HUES48 (cell line): ENCODE measurements around the gene SFT2D1.
A peak's percentile ranks its signal among the peaks of the same experiment; 100 is the strongest.
"Not testable (repeated sequence)": the region's sequence is repeated elsewhere in the genome, so short reads cannot be mapped to it uniquely, and the experiment has no call there.

Source experiments
- H3K27ac ChIP-seq: one replicate; pipeline ENCODE4 v1.7.0; 2013; ENCODE audit warnings: low read depth, low read length, inconsistent platforms
- H3K27me3 ChIP-seq: 2 replicates; pipeline ENCODE4 v1.6.1; 2013; ENCODE audit warnings: mild to moderate bottlenecking, low read length; ENCODE audit not compliant: control insufficient read depth, insufficient read depth
- H3K36me3 ChIP-seq: 2 replicates; pipeline ENCODE4 v1.6.1; 2013; ENCODE audit warnings: low read length; ENCODE audit not compliant: control insufficient read depth, insufficient read depth
- H3K4me1 ChIP-seq: 2 replicates; pipeline ENCODE4 v1.6.1; 2013; ENCODE audit warnings: mild to moderate bottlenecking, low read length; ENCODE audit not compliant: control insufficient read depth, insufficient read depth
- H3K4me3 ChIP-seq: 2 replicates; pipeline ENCODE4 v1.5.1; 2013; ENCODE audit warnings: mild to moderate bottlenecking, low read depth, low read length
- H3K9ac ChIP-seq: 2 replicates; pipeline ENCODE4 v1.6.1; 2013; ENCODE audit warnings: mild to moderate bottlenecking, low read depth, low read length, moderate library complexity
- H3K9me3 ChIP-seq: 2 replicates; pipeline ENCODE4 v1.6.1; 2013; ENCODE audit warnings: low read length; ENCODE audit not compliant: control insufficient read depth, insufficient read depth

Gene SFT2D1

DNA sequence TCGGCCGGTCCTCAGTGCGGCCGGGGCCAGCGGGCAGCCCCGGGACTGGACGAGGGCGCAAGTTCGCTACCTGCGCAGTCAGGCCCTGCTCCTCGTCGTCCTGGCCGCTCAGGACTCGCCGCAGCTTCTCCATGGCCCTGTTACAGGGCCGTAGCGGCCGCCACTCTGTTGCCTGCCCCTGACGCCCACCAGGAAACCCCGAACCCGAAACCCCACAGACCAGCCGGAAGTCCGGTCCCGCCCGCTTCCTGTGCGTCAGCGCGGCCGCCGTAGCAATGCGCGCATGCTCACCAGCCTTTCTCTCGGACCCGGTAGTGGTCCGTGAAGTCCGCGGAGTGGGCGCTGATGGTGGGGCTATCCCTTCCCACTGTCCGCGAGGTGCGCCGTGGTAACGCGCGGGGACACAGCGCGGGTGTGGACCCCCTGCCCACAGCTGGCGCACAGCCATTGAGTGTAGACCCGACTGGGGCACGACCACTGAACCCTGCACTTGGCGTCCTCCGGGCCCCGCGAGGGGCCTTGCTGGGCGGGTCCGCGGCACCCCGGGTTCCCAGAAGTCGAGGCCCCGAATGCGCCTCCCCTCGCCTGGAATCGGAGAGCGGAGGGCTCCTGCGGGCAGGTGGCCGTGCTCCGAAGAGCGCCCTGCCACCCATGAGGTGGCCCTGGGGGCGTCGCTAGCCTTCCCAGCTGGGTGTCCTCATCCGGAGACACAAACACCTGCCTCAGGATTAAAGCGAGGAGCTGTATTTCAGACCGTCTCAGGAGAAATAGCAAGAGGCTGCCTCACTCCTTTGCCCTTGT lies at the start of gene SFT2D1:
Gene SFT2D1 (minus strand): TSS at position 197 of the 801 bp plus-strand sequence. CDS start 64 bp downstream, at position 133.
- Histone ChIP-seq H3K4me3 (peak within 1 kb of the TSS; percentile 72), H3K9ac (peak within 1 kb of the TSS; percentile 62), H3K9me3 (no peaks in the 10 kb centered on the region), H3K27me3 (no peaks in the 10 kb centered on the region), H3K36me3 (peaks cover 14% of the 10 kb centered on the region), H3K27ac (peak within 1 kb of the TSS; percentile 85), H3K4me1 (peaks cover 11% of the 10 kb centered on the region)

DNA sequence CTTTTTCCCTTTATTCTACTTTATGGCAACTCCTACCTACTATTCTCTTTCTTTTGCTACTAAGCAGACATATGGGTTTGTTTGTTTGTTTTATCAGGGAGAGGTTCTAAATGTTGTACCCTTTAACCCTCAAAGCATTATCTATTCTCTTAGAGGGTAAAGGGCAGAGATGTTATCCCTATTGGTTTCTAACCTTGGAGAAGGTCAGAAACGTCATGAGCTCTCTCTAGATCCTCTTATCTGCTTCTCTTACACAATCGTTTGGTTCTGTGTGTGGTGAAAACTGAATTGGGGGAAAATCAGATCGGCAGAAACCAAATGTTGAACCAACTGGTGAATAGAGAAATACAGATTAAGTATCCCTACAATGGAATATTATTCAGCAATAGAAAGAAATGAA lies 46.8 kb upstream of the SFT2D1 start:
- H3K4me3 ChIP-seq: no peak overlapping the region
- no peak overlapping the region for H3K27ac ChIP-seq
- H3K9me3 ChIP-seq: no peaks in the 10 kb centered on the region
- no peaks in the 10 kb centered on the region for H3K36me3 ChIP-seq
- no peaks in the 10 kb centered on the region for H3K27me3 ChIP-seq
- peaks cover 10% of the 10 kb centered on the region for H3K4me1 ChIP-seq
- H3K9ac ChIP-seq: no peak overlapping the region

DNA sequence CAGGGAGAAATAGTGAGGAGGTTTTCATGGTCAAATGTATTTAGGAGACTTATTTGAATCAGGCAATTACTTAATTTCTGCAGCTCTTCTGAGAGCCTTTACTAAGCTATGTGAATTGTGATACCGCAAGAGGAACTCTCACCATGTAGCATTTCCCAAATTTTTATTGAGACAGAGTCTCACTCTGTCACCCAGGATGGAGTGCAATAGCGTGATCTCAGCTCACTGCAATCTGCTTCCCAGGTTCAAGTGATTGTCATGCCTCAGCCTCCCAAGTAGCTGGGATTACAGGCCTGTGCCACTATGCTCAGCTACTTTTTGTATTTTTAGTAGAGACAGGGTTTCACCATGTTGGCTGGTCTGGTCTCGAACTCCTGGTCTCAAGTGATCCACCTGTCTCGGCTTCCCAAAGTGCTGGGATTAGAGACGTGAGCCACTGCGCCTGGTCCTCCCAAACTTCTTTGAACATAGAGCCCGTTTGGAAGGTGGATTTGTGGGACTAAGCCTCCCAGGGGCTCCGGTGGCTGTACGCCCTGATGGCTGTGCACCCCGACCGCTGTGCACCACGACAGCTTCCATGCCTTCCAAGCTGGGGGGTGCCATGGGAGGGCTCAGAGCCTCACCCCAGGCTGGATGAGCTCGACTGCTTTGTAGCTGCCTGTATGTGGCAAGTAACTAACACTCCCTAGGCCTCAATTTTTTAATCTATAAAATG lies 46.1 kb upstream of the SFT2D1 start:
- Histone ChIP-seq H3K27me3 (no peaks in the 10 kb centered on the region), H3K4me3 (no peak overlapping the region), H3K4me1 (peaks cover 10% of the 10 kb centered on the region), H3K27ac (no peak overlapping the region), H3K9ac (no peak overlapping the region), H3K9me3 (no peaks in the 10 kb centered on the region), H3K36me3 (no peaks in the 10 kb centered on the region)

- H3K9ac ChIP-seq: no peak overlapping the region
- peaks cover 10% of the 10 kb centered on the region for H3K4me1 ChIP-seq
- peak overlapping the region; percentile 37 for H3K27ac ChIP-seq
- H3K9me3 ChIP-seq: no peaks in the 10 kb centered on the region
- H3K36me3 ChIP-seq: no peaks in the 10 kb centered on the region
- H3K27me3 ChIP-seq: no peaks in the 10 kb centered on the region
- H3K4me3 ChIP-seq: no peak overlapping the region
Observed at GRCh38 chr6:166387642-166388289, 45.4 kb upstream of the SFT2D1 start.

- not testable (repeated sequence) for H3K27me3 ChIP-seq, H3K9ac ChIP-seq, H3K9me3 ChIP-seq, H3K36me3 ChIP-seq, H3K4me3 ChIP-seq, H3K27ac ChIP-seq
- peaks cover 10% of the 10 kb centered on the region for H3K4me1 ChIP-seq
Observed at GRCh38 chr6:166387098-166387497, 44.8 kb upstream of the SFT2D1 start.

DNA sequence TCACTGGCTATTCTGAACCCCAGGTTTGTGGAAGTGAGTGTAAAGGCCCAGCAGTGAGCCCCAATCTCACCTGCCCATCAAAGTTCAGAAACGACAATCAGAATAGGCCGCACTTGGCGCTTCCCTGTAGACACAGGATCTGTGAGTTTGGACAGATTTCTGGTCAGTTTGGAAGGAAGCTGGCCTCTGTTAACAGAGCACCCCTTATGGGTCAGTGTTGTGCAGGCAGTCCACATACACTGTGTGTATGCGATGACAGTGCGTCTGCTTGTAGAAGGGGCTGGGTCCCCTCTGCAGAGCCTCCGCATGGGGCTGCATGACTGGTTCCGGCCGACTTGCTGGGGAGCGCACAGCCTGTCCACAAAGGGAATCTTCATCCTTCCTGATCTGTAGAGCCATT lies 43.8 kb upstream of the SFT2D1 start:
- Histone ChIP-seq H3K27ac (no peak overlapping the region), H3K4me3 (no peak overlapping the region), H3K9me3 (no peaks in the 10 kb centered on the region), H3K27me3 (no peaks in the 10 kb centered on the region; the same call in 1 of the 2 replicates), H3K9ac (no peak overlapping the region), H3K36me3 (no peaks in the 10 kb centered on the region), H3K4me1 (peaks cover 15% of the 10 kb centered on the region)

GRCh38 chr6:166383802-166384363 lies 41.5 kb upstream of the SFT2D1 start:
- not testable (repeated sequence) for H3K9me3 ChIP-seq, H3K4me1 ChIP-seq, H3K36me3 ChIP-seq, H3K27me3 ChIP-seq
- Histone ChIP-seq H3K27ac (peak overlapping the region; percentile 86), H3K9ac (peak overlapping the region; percentile 83), H3K4me3 (peak overlapping the region; percentile 81)

DNA sequence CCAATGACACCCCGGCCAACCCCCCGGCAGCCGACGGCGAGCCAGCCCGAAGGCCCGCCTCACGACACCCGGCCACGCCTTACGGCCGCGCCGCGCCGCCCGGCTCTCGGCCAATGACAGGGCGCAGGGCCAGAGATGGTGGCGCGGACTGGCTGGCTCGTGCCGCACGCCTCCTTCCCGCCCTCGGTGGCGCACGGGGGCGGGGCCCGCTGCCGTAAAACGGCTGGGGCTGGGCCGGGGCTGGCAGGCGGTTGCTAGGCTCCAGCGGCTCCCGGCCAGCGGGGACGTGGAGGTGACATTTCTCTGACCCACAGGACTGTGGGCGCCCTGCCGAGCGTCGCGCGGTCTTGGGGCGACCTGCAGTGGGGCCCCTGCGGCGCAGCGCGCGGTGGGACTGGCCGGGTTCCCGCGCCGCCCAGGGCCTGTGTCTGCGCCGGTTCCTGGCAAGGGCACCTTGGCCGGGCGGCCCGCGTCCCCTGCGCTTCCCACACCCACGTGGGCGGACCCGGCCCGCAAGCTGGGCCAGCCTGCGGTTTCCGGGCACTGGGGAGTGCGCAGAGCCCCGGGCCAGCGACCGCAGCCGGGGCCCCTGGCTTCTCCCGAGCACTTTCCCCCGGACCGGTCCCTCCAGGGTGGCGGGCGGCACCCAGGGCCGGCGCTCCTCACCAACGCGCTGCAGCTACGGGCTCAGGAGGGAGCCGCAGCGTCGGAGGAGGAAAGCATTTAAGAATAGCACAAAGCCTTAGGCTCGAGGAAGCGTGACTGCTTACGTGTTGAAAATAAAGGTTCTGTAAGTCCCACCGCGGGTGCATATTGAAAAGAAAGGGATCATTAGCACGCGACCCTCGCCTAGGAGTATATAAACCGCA lies 40.8 kb upstream of the SFT2D1 start, which contains the start of gene MPC1:
Gene MPC1 (minus strand): TSS at position 8 of the 869 bp plus-strand sequence. CDS start 64 bp downstream, outside the sequence.
- peak within 1 kb of the TSS; percentile 81 for H3K4me3 ChIP-seq
- H3K4me1 ChIP-seq: 0 out of 2 replicates have a peak, but pooled peaks cover 4% of the 10 kb centered on the region
- H3K27me3 ChIP-seq: no peaks in the 10 kb centered on the region; the same call in 1 of the 2 replicates
- H3K36me3 ChIP-seq: no peaks in the 10 kb centered on the region
- peak within 1 kb of the TSS; percentile 86 for H3K27ac ChIP-seq
- no peaks in the 10 kb centered on the region for H3K9me3 ChIP-seq
- peak within 1 kb of the TSS; percentile 83 for H3K9ac ChIP-seq

DNA sequence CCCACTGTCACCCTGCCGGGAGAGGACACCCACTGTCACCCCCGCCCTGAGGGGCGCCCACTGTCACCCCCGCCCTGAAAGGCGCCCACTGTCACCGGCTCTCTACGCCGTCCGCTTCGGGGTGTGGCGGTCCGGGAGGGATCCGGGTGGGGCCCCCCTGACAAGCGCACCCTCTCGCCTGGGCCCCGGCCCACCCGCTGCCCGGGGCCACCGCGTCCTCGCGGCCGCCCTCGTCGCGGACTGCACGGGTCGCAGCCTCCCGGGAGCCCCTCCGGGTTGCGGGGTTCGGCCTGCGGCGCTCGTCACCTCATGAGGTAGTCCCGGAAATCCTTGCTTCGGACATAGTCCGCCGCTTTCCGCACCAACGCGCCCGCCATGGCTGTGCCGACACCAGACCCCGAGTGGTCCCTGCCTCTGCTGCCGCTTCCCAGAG lies 40.2 kb upstream of the SFT2D1 start:
- H3K36me3 ChIP-seq: no peaks in the 10 kb centered on the region
- peak overlapping the region; percentile 81 for H3K4me3 ChIP-seq
- no peaks in the 10 kb centered on the region; the same call in 1 of the 2 replicates for H3K27me3 ChIP-seq
- H3K9ac ChIP-seq: no peak overlapping the region
- H3K9me3 ChIP-seq: no peaks in the 10 kb centered on the region
- 0 out of 2 replicates have a peak, but pooled peaks cover 4% of the 10 kb centered on the region for H3K4me1 ChIP-seq
- no peak overlapping the region for H3K27ac ChIP-seq
